Myocyte (in vitro differentiated cells): ENCODE results near the gene C5. TPM values are rescaled to one million over a fixed set of nuclear protein-coding genes. Genes with fewer than 3 reads are reported as not detected.
A peak's percentile ranks its signal among the peaks of the same experiment; 100 is the strongest.

ENCODE experiments used
- DNase-seq: peaks from one replicate; pipeline ENCODE4 v3.0.0-alpha.2; 2012; ENCODE audit warnings: low read depth
- total RNA-seq: library from RNA; depleted of rRNA; stranded (reverse); fragments of >200 nt; gene quantifications from 2 replicates; pipeline ENCODE4 v1.2.3, GENCODE V29; 2014

Gene C5
- total RNA-seq, 1 donor from 2014 or later = 0.45 TPM

DNA sequence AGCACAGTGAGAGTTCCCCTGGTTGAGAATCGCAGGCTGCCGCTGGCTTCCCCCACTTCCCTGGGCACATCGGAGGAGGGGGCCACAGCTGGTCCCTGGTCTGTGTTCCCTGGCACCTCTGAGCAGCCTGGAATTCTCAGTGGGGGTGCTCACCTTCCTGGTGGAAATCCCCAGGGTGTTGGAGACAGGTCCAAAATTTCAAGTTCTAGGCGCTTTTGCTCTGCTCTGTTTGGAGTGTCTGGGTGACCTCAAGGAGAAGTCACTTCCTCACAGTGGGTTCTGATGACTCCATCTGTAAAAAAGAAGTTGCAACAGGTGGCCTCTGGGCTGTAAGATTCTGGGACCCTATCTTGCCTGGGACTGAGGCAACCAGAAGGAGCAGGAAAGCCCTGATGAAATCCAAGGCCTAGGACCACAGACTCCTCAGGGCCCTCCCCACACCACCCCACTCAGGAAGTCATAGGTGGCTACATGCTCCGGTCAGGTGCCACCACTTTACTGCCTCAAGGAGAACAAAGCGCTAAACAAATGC lies 123.6 kb downstream of the C5 start, which contains the start of gene TRAF1:
Gene TRAF1 (minus strand): TSS at position 400 of the 532 bp plus-strand sequence. CDS start 721 bp downstream, outside the sequence.
- DNase-seq = no peak

DNA sequence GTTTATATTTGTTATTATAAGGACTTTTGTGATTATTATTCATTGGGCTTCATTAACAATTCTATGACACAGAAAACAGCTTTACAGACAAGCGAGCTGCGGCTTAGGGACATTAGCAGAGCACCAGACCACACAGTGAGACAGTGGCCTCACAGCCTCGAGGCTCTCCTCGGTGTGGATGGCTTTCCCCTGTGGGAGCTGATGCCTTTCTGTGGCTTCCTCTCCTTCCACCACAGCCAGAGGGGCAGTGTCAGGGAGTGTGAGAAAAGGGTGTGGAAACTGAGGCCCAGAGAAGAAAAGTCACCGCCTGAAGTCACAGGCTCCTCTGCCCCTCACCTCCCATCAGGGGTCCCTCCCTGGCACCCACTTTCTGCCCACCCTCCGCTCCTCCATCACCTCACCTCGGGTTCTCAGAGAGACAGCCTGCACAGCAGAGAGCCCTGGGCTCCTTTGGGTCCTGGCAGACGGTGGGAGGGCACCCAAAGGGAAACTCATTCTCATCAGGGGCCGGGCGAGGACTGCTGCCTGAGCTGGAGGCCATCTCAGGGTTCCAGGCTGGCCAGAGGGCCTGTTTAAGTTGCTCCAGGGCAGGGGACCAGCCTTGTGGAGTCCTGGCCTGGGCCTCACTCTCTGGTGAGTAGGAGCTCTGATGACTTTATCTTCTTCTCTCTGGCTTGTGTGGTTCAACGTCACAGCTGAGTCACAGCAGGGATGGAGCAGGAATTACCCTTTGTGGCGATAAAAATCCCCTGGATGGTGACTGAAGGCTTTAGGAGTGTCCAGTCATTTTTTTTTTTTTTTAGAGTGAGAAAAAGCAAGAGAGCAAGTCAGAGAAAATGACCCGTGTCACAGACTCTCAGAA lies 124.3 kb downstream of the C5 start:
- peak; percentile 71 for DNase-seq

DNA sequence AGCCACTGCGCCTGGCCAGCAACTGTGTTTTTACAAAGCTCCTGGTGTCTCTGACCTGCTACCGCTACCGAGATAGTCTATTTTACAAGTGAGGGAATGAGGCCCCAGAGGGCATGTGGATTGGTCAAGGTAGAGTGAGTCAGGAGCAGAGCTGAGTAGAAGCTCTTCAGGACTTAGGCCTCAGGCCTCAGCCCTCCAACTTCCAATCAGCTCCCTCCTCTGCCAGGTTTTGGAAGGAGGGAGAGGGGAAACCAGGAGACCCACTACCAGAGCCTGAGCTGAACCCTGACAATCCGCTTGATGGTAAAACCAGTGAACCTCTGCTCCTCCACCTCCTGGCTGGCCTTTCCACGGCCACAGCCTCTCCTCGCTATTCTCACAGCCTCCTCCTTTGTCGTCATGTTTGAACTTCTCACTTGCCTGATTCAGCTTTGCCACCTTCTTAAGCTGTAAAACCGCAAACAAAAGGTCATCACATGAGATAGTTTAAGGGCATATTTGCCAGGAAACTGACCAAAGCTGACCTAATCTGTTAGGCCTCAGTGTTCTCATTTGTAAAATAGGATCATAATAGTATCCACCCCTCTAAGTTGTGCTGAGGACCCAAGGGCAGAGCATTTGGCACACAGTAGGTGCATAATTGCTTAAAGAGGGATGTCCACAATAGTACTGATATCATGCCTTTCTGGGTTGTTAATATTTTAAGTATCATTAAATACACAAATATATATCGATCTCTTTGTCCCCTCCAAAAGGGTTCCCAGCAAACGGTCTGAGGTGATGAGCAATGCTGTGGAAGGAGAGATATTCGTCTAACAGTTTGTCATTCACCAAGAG lies 125.2 kb downstream of the C5 start:
- DNase-seq = no peak

DNA sequence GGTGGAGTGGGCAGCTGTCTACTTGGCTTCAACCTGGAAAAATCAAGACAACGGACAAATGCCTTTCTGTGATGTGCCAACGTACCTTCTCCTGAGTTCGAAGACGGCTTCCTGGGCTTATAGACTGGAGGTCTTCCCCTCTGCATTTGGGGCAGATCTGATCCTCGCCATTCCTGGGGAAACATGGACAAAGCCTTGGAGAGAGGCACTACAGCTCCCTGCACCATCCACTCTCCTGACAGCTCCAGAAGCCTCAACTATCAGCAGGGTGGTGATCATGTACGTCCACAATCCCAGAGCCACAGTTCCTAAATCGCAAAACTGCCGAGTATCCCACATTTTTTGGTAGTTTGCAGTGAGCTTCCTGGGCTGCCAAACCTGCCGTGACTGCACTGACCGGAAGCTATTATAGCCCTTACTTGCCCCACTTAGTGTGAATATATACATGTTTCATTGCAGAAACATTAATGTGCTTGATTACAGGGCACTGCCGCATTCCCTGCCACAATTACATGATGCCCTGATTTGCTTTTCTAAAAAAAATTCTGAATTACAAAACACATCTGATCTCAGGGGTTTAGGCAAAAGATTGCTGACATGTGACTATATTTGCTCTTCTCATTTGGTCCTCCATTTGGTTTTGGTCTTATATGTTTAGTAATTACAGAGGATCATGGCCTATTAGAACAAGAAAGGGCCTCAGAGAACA lies 126.3 kb downstream of the C5 start:
- no peak for DNase-seq

DNA sequence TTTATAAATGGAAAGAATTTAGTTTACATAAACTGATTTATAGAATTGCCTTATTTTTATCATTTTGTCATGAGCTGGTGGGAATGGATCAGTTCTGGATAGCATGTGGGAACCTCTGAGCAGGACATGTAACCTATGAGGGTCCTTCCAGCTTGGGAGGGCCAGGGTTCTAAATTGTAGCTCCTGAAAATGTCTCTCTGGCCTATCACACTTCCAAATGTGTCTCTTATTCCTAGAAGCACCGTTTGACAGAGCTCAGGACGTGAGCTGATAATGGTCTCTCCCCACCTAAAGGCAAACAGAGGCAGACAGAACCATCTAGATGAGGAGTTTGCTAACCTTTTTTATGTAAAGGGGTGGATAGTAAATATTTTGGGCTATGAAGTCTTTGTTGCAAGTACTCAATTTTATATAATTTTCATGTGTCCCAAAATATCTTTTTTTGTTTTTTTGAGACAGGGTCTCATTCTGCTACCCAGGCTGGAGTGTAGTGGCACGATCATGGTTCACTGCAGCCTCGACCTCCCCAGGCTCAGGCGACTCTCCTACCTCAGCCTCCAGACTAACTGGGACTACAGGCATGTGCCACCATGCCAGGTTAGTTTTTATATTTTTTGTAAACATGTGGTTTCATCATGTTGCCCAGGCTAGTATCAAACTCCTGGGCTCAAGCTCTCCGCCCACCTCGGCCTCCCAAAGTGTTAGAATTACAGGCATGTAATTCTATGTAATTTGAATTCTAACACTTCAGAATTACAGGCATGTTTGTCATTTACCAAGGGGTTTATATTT lies 127.5 kb downstream of the C5 start:
- DNase-seq = no peak

DNA sequence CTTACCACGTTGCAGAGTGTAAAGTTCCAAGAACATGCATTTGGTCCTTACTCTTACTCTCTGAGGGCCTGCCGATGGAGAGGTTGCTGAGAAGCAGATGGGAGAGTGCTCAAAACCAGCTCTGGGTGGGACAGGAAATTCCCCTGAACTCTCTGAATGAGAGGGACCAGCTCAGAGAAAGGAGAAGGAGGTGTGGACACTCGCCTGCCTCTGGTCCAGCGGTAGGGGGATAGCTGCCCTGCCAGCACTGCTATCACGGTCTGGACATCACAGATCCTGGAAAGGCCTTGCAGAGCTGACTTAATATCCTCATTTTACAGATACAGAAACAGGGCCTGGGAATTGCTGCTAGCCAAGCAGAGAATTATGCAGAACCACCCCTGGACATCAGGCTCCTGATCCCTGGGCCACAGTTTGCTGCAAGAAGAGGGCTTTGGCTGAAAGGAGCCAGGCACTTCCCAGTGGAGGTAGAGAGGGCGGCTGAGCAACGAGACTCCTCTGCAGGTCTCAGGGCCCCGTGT lies 128.4 kb downstream of the C5 start:
- DNase-seq = no peak

DNA sequence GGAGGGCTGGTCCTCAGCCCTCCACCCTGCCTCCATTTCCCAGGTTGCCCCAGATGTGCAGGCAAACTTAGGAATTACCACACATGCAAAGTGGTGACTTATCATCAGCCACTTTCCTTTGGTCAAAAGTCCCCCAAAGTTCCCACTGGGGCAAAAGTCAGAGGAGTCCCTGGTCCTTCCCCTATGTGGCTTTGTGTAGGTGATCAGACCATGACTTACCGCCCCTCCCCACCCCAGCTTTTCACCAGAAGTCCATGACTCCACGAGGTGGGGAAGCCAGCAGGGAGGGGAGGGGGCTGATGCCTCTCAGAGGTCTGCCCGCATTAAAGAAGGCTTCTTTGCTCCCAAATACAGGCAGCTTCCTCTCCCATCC lies 129.3 kb downstream of the C5 start:
- DNase-seq = no peak

DNA sequence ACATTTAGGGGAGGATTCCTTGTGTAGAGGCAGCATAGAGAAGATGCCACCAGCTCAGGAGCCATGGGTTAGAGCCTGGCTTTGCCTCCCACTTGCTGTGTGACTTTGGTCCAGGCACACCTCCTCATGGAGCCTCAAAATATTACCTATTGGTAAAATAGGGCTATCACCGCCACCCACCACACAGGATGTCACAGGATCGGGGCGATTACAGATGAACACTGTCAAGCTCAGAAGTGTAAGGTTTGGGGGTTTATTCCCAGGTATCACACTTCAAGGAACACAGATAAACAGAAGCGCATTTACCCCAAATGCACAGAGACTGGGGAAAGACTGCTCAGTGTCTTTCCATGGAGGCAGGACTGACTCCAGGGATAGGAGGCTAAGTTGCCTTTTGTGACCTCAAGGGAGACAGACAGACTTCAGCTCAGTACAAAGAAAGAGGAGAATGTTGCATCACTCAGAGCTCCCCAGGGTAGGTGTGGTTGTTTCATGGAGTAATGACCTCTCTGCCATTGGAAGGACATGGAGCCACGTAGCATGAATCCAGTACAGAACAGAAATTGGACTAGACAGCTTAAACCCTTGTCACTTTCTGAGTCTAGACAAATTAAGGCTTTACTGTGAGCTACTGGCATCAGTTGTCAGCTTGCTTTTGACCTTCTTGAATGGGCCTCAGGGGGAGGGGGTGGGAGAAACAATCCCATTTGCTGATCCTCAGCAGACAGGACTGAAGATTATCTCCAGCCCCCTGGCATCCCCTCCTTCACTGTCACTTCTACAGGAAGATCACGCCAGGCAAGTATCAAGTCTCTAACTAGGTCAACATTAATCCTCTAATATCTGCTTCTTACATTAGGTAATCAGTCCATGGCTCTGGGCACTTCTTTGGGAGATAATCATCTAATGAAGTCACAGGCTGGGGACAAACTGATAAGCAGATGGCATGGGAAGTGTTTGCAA lies 130.0 kb downstream of the C5 start:
- DNase-seq = no peak

DNA sequence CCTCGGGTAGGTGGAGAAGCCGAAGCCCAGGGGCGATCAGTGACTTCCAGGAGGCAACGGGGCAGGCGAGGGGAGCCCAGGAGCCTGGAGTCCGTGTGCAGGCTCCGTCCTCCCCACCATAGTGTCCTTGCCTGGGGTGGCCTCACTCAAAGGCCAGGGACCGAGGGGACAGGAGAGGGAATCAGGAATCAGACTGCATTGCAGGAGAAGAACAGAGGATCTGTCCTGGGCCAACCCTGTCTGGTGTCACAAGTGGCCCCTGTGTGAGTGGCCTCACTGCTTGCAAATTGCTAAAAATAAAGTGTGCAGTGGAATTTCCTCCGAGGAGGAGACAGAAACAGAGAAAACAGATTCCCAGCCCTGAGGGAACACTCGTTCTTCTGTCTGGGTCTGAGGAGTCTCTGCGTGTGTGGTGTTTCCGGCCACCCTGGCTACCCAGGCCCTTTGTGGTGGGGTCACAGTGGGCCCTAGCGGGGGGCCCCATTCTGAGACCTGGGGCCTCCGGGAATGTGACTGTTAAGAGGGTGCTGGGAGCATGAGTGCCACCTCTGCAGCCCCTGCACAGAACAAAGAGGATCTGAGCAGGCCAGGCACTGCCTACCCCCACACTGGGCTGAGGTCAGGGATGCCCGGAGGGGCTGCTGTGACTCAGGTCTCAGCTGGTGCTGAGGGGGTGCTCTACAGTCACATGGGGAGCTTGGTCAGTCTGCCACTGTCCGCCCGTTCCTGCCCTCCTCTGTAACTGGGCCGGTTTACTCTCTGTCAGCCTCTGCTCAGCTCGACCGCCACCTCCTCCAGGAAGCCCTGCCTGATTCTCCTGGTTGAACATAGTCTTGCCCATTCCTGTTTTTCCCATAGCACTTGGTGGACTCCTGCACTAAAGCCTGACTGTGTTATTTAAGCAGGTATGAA lies 130.9 kb downstream of the C5 start:
- no peak for DNase-seq

DNA sequence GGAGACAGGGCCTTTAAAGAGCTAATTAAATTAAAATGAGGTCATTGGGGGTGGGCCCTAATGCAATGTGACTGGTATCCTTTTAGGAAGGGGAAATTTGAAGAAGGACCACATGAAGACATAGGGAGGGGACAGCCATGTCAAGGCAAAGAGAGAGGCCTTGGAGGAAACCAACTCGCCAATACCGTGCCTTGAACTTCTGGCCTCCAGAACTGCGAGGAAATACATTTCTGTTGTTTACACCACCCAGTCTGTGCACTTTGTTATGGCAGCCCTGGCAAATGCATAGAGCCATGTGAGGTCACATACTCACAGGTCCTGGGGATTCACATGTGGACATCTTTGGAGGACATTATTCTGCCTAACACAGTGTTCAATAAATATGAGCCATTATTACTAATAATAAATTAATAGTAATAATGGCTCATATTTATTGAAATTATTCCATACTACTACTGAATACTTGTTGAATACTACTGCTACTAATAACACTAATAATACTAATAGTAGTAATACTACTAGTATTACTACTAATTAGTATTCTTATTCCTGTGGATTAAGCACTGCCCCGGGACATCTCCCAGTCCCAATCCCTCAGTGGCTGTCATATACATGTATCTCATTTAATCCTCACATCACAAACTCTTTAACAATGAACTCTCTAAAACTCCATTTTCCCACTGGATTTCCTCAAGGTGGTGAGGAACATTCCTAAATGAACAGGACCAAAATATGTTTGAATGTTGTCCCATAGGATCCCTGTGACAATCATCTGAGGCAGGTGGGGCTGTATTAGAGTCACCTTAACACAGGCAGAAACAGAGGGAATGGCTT lies 131.9 kb downstream of the C5 start:
- no peak for DNase-seq

DNA sequence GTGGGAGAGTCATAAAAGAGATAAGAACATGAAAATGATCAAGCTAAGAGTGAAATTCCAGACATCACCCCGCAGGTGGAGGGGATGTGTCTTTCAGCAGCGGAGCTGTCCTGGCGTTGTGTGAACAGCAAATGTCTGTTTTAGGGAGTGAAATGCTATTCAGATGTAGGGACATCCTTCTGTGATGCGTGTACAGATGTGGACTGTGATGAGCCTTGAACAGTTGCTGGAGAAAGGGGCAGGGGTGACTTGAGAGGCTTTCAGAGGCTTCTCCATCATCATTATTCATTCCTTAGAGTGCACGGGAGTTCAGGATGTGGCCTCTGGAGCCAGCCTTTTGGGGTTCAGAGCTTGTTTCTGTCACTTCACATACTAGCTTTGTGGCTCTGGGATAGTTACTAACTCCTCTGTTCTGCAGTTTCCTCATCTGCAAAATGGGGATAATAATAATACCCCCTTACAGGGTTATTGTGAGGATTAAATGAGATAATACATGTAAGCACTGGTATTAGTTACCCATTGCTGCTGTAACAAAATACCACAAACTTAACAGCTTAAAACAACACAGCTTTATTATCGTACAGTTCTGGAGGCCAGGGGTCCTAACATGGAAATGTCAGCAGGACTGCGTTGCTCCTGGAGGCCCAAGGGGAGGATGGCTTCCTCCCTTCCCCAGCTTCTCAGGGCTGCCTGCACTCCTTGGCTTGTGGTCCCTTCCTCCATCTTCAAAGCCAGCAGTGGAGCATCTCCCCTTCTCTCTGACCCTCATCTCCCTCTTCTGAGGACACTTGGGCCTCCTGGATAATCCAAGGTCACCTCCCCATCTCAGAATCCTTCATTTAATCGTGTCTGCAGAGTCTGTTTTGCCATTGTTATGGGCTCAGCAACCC lies 132.8 kb downstream of the C5 start:
- no peak for DNase-seq

DNA sequence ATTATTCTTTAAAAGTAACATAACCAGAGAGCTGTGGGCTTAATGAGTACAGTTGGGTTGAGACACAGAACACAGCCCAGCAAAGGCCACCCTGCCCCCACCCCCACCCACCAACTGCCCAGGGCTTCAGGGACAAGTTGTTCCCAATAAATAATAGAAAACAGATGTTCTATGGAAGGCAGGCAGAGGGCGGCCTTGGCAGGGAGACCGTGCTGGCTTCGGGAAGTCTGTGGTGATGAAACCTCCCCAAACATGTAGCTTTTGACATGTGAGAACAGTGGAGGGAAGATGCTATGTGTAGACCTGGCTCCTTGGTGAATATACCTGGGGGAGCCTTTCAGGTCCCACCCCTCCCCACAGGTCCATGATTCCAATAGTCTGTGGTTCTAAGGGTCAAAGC lies 133.5 kb downstream of the C5 start:
- DNase-seq = peak; percentile 50

DNA sequence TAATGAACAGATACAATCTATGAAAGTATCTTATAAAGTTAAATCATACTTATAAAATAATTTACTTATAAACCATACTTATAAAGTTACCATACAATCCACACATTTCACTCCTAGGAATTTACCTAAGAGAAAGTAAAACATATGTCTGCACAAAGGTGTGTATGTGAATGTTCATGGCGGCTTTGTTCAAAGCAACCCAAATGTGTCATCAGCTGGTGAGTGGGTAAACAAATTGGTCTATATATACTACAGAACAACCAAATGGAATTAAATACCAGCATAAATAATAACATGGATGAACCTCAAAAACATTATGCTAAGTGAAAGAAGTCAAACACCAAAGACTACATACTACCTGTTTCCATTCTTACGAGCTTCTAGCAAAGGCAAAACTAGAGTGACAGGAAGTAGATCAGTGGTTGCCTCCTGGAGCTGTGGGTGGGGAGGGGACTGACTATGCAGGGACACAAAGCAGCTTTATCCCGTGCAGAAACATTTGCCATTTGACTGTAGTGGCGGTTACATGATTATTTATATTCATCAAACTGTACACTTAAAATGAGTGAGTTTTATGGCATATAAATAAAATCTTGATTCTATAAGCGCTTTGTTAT lies 134.1 kb downstream of the C5 start:
- DNase-seq = no peak

DNA sequence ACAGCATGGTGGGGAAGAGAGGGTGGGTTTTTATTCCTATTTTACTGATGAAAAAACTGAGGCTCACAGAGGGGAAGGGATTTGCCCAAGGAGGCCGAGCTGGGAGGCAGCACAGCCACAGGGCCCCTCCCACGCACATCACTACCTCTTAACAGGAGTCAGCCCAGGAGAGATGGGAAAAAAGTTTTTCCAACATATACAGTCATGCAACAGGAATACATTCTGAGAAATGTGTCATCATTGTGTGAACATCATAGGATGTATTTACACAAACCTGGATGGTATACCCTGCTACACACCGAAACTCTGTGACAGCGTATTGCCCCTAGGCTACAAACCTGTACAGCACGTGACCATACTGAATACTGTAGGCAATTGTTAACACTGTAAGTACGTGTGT lies 135.1 kb downstream of the C5 start:
- DNase-seq = no peak

DNA sequence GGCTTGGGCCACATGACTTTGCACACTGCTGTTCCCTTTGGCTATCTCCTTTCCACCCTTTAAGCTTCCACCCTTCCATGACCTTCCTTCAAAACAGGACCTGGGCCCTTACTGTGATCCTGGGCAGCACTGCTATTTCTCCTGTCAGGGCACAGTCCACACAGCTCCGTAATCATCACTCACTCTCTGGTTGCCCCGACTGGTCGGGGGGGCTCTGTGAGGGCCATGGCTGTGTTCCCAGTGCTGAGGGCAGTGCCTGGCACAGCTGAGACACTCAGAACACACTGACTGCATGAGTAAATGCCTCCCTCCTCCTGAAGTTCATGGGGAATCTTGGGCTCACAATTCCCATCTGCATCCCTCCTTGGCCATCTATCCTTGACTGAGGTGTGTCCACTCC lies 135.7 kb downstream of the C5 start:
- no peak for DNase-seq
